GM19025 (cell line): Measurements from ENCODE around the gene PSMC1.

Experiments used
- ATAC-seq: cut with Tn5 transposase; IDR thresholded peaks from one replicate; pipeline ENCODE4 v1.9.1; 2021; ENCODE audit warnings: mild to moderate bottlenecking, low read depth, moderate library complexity; ENCODE audit not compliant: unreplicated experiment

PSMC1 gene

DNA sequence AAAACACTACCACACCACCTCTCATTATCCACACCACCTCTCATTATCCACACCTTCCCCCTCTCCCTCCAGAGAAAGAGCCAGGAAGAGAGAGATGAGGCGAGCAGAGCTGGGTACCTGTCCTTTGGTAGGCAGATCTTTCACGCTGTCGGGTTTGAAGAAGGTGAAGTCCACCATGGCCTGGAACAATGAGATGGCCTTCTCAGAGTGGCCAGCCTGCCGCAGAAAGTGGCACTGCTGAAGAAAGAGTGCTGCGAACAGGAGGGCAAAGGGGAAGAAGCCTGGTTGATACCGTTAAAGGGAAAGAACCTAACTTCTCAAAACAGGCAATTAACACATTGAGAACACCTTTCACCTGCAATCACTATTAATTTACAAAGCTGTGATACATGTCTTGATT, 44.8 kb downstream of the PSMC1 start:
- ATAC-seq, result no peak

GRCh38 chr14:90301668-90302090, 45.3 kb downstream of the PSMC1 start:
- no peak for ATAC-seq

GRCh38 chr14:90302529-90303303, 46.4 kb downstream of the PSMC1 start:
- no peak for ATAC-seq

- ATAC-seq, result no peak
Measured at GRCh38 chr14:90303473-90303872, 47.1 kb downstream of the PSMC1 start.

GRCh38 chr14:90304502-90304901, 48.1 kb downstream of the PSMC1 start:
- ATAC-seq, result no peak

DNA sequence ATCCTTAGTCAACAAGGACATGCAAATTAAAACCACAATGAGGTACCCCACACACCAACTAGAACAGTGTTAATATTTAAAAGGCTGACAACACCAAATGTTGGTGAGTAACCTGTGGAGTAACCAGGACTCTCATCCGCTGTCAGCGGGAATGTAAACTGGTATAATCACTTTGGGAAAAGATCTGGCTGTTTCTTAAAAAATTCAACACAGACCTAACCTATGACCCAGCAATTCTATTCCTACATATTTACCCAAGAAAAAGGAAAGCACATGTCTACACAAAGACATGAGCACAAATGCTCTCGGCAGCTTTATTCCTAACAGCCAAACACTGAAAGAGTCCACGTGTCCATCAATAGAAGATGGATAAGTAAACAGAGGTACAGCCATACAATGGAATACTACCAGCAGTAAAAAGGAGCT, 48.8 kb downstream of the PSMC1 start:
- no peak for ATAC-seq

GRCh38 chr14:90308561-90308960, 52.2 kb downstream of the PSMC1 start:
- no peak for ATAC-seq

DNA sequence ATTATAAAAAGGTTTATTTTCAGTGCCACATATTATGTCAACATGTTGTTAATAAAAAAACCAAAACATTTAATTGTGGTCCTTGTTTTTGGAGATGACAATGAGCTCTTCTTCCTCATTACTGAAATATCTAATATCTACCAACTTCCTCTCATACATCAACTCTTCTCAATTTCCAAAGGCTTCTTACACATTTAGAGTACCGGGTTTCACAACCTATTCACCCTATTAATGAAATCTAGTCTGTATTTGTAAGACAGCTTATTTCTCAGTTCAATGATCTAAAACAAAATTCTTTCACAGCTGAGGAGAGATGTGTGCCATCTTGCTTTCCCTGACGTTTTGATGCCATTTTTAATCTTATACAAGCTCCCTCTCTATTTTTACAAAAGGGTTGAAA, 60.9 kb downstream of the PSMC1 start:
- ATAC-seq, result no peak

GRCh38 chr14:90318016-90318415, 61.7 kb downstream of the PSMC1 start:
- no peak for ATAC-seq

DNA sequence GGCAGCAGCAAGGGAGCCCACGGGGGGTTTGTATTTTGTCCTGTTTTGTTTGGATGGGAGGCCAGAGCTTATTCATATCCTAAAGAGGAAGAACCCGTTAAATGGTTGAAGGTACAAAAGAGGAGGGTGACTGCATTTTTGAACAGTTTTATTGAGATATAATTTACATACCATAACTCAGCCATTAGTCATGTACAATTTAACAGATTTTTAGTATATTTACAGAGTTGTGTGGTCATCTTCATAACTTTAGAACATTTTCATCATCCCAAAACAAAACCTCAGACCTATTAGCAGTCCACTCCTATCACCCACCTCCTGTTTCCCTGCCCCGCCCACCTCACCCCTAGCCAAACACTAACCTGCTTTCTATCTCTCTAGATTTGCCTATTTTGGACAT, 62.8 kb downstream of the PSMC1 start:
- ATAC-seq, result no peak

- ATAC-seq, result no peak
Measured at GRCh38 chr14:90319634-90320541, 63.5 kb downstream of the PSMC1 start.

DNA sequence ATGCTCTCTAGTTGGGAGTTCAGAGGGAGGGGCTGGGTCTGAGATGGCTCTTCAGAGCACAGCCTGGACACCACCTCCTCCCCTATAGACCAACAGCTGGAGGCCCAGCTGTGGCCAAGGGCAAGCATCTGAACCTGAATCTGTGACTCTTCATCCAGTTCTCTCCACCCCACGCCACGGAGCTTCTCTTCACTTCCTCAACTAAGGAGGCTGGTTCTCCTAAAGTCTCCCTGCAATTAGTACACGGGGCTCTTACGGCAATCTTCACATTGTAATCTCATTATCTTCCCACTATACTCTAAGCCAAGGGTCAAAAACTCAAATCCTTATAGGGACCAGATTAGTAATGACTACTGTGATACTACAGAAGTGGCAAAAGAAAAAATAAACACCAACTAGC, 65.5 kb downstream of the PSMC1 start:
- no peak for ATAC-seq
